NCI-H128 (cell line): ENCODE measurements around the gene PCNX4.
A peak's percentile ranks its signal among the peaks of the same experiment; 100 is the strongest.
"Not testable (repeated sequence)": the region's sequence is repeated elsewhere in the genome, so short reads cannot be mapped to it uniquely, and the experiment has no call there.

Experiments
- DNase-seq: peaks from one replicate; lab custom pipeline; 2025; ENCODE audit not compliant: unreplicated experiment; lab: John Stamatoyannopoulos, UW

PCNX4 gene

DNA sequence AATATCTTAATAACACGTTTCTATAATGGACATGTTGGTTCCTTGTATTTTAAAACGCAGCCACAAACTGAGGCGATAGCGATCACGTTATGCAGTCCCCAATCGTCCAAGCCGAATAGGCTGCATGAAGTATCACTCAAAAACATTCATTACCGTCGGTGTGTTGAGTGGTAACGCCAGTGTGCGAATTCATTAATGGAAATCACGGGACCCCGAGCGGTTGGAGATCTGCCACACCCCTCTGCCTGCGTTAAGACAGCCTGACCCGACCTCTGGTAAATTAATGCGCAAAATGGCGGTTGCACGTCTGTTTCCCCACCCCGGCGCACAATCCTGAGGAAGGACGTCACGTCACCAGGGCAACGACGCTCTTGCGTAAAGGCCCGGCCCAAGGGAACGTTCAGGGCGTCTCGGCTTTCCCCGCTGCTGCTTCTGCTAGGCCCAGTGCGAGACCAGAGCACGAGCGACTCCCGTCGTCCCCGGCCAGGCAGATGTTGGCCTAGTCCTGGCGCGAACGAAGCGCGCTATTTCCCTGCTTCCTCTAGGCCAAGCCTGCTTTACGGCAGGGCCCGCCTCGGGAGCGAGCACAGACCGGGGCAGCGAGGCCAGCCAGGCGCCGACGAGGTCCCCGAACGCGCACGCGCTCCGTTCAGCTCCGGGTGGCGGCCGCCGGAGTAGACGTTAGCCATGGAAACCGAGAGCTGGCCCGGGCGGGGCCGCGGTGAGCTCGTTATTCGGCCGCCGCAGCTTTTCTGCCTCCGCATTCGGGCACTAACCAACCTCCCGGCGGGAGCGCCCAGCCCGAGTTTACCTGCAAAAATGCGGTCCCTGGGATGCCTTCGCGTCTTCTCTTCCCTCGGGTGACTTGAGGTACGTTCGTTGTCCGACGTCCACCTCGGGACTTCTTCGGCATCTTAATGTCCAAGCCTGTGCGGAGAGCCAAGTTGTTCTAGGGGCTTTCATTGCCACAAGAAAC is at the start of gene PCNX4:
TSS of gene PCNX4 (plus strand) at position 374 of the 976 bp plus-strand sequence. CDS start 15,716 bp downstream, outside the sequence.
- DNase-seq = peak; percentile 97

DNA sequence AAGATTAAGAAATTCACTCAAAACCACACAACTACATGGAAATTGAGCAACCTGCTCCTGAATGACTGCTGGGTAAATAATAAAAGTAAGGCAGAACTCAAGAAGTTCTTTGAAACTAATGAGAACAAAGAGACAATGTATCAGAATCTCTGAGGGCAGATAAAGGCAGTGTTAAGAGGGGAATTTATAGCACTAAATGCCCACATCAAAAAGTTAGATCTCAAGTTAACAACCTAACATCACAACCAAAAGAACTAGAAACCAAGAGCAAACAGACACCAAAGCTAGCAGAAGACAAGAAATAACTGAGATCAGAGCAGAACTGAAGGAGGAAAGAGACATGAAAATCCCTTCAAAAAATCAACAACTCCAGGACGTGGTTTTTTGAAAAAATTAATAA is 43.7 kb upstream of the PCNX4 start:
- not testable (repeated sequence) for DNase-seq

GRCh38 chr14:60051721-60052221 is 40.0 kb upstream of the PCNX4 start:
- DNase-seq = no peak

- no peak for DNase-seq
Observed at GRCh38 chr14:60058087-60058486, 33.6 kb upstream of the PCNX4 start.

DNA sequence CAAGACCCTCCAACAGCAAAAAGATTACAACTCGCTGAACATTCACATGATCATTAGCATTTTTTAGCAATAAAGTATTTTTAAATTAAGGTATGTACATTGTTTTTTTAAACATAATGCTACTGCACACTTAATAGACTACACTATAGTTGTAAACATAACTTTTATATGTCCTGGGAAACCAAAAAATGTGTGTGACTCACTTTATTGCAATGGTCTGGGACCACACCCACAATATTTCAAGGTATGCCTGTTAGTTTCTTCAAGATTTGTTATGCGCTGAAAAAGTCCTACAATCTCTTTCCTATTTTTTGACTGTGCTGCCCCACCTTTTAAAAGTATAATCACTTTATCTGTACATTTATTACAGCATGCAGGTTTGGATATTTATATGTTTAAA is 30.4 kb upstream of the PCNX4 start:
- DNase-seq = no peak

- no peak for DNase-seq
Observed at GRCh38 chr14:60064491-60065072, 27.1 kb upstream of the PCNX4 start.

- no peak for DNase-seq
Observed at GRCh38 chr14:60067882-60068281, 23.8 kb upstream of the PCNX4 start.

- DNase-seq = no peak
Observed at GRCh38 chr14:60079723-60080122, 12.0 kb upstream of the PCNX4 start.

DNA sequence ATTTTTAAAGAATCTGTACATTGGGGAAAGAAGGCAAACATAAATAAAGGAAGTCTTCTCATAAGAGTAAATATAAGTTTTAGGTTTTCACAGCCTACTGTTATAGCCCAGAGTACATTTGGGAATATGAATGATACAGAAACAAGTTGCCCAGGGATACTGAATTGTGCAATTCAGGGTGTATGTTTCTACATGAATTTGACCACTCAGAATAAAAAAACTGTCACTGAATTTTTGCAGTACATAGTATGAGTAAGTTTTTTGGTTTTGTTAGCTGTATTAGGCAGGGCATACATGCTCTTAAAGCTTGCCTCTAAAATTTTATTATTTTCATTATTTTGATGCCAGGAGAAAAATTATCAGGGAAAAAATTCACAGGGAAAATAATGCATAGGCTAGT is 6.6 kb upstream of the PCNX4 start:
- no peak for DNase-seq

GRCh38 chr14:60085693-60086092 is 6.0 kb upstream of the PCNX4 start:
- DNase-seq = no peak

DNA sequence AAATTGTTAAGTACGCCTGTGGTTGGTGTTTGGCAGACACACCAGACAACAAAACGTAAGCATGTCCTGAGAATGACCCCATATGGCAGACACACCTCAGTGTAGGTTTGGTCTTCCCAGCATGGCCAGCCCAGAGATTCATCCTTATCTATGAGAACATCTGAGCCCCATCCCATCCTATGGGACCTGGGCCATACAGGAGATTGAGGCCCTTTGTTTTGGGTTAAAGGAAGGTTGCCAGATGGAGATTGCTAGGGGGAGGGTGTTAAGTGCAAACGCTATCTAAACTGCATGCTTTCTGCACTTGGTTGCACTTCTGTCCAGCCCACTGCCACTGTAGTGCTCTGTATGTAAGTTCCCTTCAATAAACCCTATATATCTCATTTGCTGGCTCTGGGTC is 4.1 kb upstream of the PCNX4 start:
- no peak for DNase-seq

DNA sequence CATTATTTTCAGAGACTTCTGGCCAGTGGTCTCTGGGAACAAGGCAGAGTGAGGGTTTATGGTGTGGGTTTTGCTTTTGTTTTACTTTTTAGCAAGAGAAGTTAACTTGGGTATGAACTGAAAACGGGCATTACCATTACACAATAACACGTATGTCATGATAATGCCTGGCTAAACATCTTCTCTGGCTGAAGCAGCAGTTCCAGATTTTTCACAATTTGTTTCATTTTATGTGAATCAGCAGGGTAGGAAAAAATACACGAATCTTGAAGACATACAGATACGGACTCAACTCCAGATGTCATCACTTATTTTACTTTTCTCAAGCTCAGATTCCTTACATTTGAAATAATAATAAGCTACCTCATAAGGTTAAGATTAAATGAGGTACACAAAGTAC is 2.5 kb upstream of the PCNX4 start:
- no peak for DNase-seq

DNA sequence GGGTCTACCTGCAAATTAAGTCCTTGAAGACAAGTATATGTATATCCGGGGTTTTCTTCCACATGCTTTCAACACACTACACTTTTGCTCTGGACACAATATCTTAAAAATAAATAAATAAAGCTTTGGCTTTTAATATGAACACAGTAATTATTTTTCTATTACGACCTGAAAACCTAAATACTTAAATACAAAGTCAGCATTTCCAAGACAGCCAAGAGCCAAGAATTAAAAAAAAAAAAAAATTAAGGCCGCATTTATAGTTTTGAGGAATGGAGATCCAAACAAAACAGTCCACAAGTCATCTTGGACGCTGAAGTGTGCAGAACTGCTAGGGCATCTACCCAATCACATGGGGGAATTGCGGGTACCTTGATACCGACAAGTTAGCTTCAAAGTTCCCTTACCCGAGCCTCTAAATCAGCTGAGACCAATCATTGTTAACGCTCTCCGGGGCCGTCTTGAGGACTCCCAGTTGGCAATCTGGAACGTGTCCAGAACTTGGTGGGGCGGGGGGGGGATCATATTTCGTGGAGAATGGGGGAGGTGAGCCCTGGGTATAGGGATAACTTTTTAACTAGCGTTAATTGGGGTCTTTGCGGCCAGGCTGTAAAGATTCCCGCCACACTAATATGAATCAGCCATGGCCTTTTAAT is 731 bp upstream of the PCNX4 start:
- DNase-seq = peak; percentile 41

GRCh38 chr14:60092526-60092920 is 800 bp downstream of the PCNX4 start:
- no peak for DNase-seq

GRCh38 chr14:60093080-60093479 is 1.4 kb downstream of the PCNX4 start:
- no peak for DNase-seq

GRCh38 chr14:60093606-60094005 is 1.9 kb downstream of the PCNX4 start:
- DNase-seq = no peak

GRCh38 chr14:60094306-60094897 is 2.7 kb downstream of the PCNX4 start:
- DNase-seq = no peak

DNA sequence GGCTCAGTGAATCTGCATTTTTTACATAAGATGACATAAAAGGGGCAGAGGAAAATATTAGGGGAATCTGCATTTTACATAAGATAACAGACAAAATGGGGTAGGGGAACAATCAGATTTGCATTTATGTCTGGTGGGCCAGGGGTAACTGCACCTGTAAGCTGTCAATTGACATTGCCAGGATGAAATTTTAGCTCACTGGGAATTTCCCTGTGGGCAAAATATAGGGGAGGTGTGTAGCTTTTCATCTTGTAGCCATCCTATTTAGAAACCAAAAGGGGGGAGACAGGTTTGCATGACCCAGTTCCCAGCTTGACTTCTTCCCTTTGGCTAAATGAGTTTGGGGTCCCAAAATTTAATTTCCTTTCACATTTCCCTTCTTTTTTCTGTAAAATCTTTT is 3.5 kb downstream of the PCNX4 start:
- no peak for DNase-seq

DNA sequence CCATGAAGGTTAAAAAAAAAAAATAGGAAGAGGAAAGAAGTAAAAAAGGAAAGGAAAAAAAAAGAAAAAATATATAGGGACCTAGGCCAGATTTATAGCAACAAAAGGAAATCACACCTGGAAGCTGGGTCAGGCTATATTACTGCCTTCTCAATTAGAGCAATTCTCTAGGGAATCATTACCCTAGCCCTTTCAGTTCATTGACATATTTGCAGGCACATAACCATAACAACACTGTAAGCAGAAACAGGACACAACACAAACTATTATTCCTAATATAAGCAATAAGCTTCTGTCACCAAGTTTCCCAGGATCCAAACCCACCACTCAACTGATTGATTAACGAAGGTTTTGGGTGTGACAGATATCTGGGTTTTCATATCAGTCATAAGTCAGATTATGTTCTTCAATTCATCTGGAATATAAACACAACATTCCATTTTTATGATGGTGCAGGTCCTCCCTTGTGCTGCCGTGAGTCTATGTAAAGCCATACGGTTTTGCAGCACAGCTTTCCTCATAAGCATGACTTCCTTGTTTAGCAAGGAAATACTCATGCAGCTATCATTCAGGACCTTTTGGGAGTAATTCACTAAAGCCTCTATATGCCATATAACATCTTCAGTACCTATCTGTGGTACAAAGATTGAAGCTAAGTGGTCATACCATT is 4.2 kb downstream of the PCNX4 start:
- no peak for DNase-seq

- DNase-seq = no peak
Observed at GRCh38 chr14:60097974-60098373, 6.3 kb downstream of the PCNX4 start.

GRCh38 chr14:60099855-60100254 is 8.1 kb downstream of the PCNX4 start:
- not testable (repeated sequence) for DNase-seq
